PC-3 (cell line): Measurements from ENCODE around the gene RETN. TPM values are rescaled to one million over a fixed set of nuclear protein-coding genes. Genes with fewer than 3 reads are reported as not detected.

ENCODE experiments used
- ATAC-seq: fragments of 200-7000 bp; cut with Tn5 transposase; 2 replicates; pipeline ENCODE4 v1.9.1; 2020; ENCODE audit warnings: mild to moderate bottlenecking, moderate library complexity
- BruUV-seq: library from RNA; stranded (reverse); fragments of 400-500 nt; replicated peaks from 2 replicates; lab custom pipeline; 2021; lab: Mats Ljungman, UMichigan
- CTCF ChIA-PET: fragments of 300-600 bp; sonication (Branson Sonifier 250); formaldehyde crosslinking; loops from one replicate; lab custom pipeline; 2022; ENCODE audit warnings: antibody characterized with exemption; lab: Charles Lee
- POLR2A ChIA-PET: fragments of 300-600 bp; sonication (Branson Sonifier 250); formaldehyde crosslinking; loops from one replicate; lab custom pipeline; 2022; ENCODE audit warnings: antibody characterized with exemption; ENCODE audit not compliant: unreplicated experiment; lab: Charles Lee
- DNase-seq: peaks from one replicate; pipeline ENCODE4 v3.0.0-alpha.2; 2015
- H2AFZ ChIP-seq: fragments of 300-600 bp; sonication (generic); 2 replicates; pipeline ENCODE4 v1.6.0; 2016; ENCODE audit warnings: antibody characterized with exemption, low read length
- H3F3A ChIP-seq: fragments of 300-600 bp; sonication (generic); one replicate; pipeline ENCODE4 v1.6.0; 2017; ENCODE audit warnings: antibody characterized with exemption, low read length, control low read depth, mild to moderate bottlenecking; ENCODE audit not compliant: unreplicated experiment
- H3K27ac ChIP-seq: fragments of 300-600 bp; sonication (generic); 2 replicates; pipeline ENCODE4 v1.5.1; 2016; ENCODE audit warnings: mild to moderate bottlenecking, low read length
- H3K27me3 ChIP-seq: fragments of 300-600 bp; sonication (generic); 2 replicates; pipeline ENCODE4 v1.6.1; 2016; ENCODE audit warnings: low read length, mixed read lengths
- H3K36me3 ChIP-seq: fragments of 300-600 bp; sonication (generic); 2 replicates; pipeline ENCODE4 v1.6.1; 2016; ENCODE audit warnings: low read depth, mixed run types, low read length, mixed read lengths
- H3K4me1 ChIP-seq: fragments of 300-600 bp; sonication (generic); 2 replicates; pipeline ENCODE4 v1.5.1; 2016; ENCODE audit warnings: low read length; ENCODE audit not compliant: insufficient read depth
- H3K4me2 ChIP-seq: fragments of 300-600 bp; sonication (generic); 2 replicates; pipeline ENCODE4 v1.6.0; 2016; ENCODE audit warnings: low read length
- H3K4me3 ChIP-seq: fragments of 300-600 bp; sonication (generic); 2 replicates; pipeline ENCODE4 v1.5.1; 2016; ENCODE audit warnings: mild to moderate bottlenecking, low read length, mixed read lengths
- H3K79me2 ChIP-seq: fragments of 300-600 bp; sonication (generic); 2 replicates; pipeline ENCODE4 v1.6.1; 2017; ENCODE audit warnings: low read length, mixed read lengths
- H3K9ac ChIP-seq: fragments of 300-600 bp; sonication (generic); 2 replicates; pipeline ENCODE4 v1.6.0; 2016; ENCODE audit warnings: mild to moderate bottlenecking, low read length
- H3K9me2 ChIP-seq: fragments of 300-600 bp; sonication (generic); replicated peaks from 2 replicates; pipeline ENCODE4 v1.6.1; 2016; ENCODE audit warnings: mixed run types, low read length, mixed read lengths
- H3K9me3 ChIP-seq: fragments of 300-600 bp; sonication (generic); 2 replicates; pipeline ENCODE4 v1.6.1; 2016; ENCODE audit warnings: low read length, mixed read lengths
- H4K20me1 ChIP-seq: fragments of 300-600 bp; sonication (generic); 2 replicates; pipeline ENCODE4 v1.6.1; 2016; ENCODE audit warnings: low read length, mixed read lengths
- CTCF ChIP-seq: fragments of 300-600 bp; sonication (generic); conservative IDR thresholded peaks from 2 replicates; pipeline ENCODE4 v1.5.1; 2017; ENCODE audit warnings: antibody characterized with exemption, low read depth, mild to moderate bottlenecking, low read length
- EZH2 ChIP-seq: fragments of 300-600 bp; sonication (generic); IDR thresholded peaks from one replicate; pipeline ENCODE4 v1.6.1; 2017; ENCODE audit warnings: antibody characterized with exemption, mild to moderate bottlenecking, low read length; ENCODE audit not compliant: unreplicated experiment
- EZH2phosphoT487 ChIP-seq: fragments of 300-600 bp; sonication (generic); IDR thresholded peaks from 2 replicates; pipeline ENCODE4 v1.6.1; 2018; ENCODE audit warnings: mild to moderate bottlenecking, antibody characterized with exemption, low read length, borderline replicate concordance
- intact Hi-C: fragments of 100-400 bp; cut with micrococcal nuclease; formaldehyde crosslinking; loops from 2 replicates; pipeline ENCODE4 v1.9.0; 2023
- total RNA-seq: library from RNA; depleted of rRNA; stranded (reverse); fragments of >200 nt; gene quantifications from 2 replicates; pipeline ENCODE4 v1.2.3, GENCODE V29; 2014

RETN gene
- total RNA-seq, 1 experiment from 2014 or later: not detected

GRCh38 chr19:7652061-7652641, 16.7 kb upstream of the RETN start:
- Histone ChIP-seq H3K4me1 (peaks cover 3% of the 10 kb centered on the region; the same call in 1 of the 2 replicates), H3K79me2 (no peaks in the 10 kb centered on the region), H3K36me3 (0 out of 2 replicates have a peak, but pooled peaks cover 2% of the 10 kb centered on the region), H3K9ac (no peak overlapping the region), H3K9me2 (no peaks in the 10 kb centered on the region), H3F3A (no peaks in the 10 kb centered on the region), H3K9me3 (no peaks in the 10 kb centered on the region), H3K4me2 (peak overlapping the region; percentile 70), H4K20me1 (no peaks in the 10 kb centered on the region), H3K27me3 (no peaks in the 10 kb centered on the region), H3K27ac (no peak overlapping the region), H2AFZ (peak overlapping the region; percentile 60), H3K4me3 (peak overlapping the region; percentile 23; the same call in 1 of the 2 replicates)
- ATAC-seq (peak; percentile 78), DNase-seq (peak; percentile 95)
- no TSS peak for BruUV-seq
- POLR2A ChIA-PET: interaction anchor here (0.6 kb wide), 1 partner anchor 146 kb away, joined by 8 read pairs; no protein-coding TSS in a partner anchor
- TF ChIP-seq EZH2phosphoT487: no peak
- TF ChIP-seq CTCF: peak; percentile 97
- intact Hi-C loops: loop anchor here (1.0 kb wide), 2 partner anchors 28 to 147 kb away; partner anchors contain the start of gene TRAPPC5
- CTCF ChIA-PET: interaction anchor here (0.5 to 1.7 kb wide), 5 partner anchors 11 to 104 kb away, joined by 3 to 11 read pairs (median 4); partner anchors contain the start of gene TRAPPC5

GRCh38 chr19:7654401-7654800, 14.4 kb upstream of the RETN start:
- BruUV-seq: no TSS peak
- Histone ChIP-seq H3F3A (no peaks in the 10 kb centered on the region), H3K79me2 (no peaks in the 10 kb centered on the region), H3K9me2 (no peaks in the 10 kb centered on the region), H3K9me3 (no peaks in the 10 kb centered on the region), H2AFZ (no peak overlapping the region), H3K27ac (no peak overlapping the region), H3K4me3 (no peak overlapping the region), H3K9ac (no peak overlapping the region), H3K27me3 (no peaks in the 10 kb centered on the region), H4K20me1 (no peaks in the 10 kb centered on the region), H3K4me2 (no peak overlapping the region), H3K36me3 (no peaks in the 10 kb centered on the region), H3K4me1 (peaks cover 3% of the 10 kb centered on the region; the same call in 1 of the 2 replicates)
- ChIA-PET CTCF (no interaction called here), POLR2A (interaction anchor here (0.5 kb wide), 1 partner anchor 128 kb away, joined by 3 read pairs; no protein-coding TSS in a partner anchor)
- intact Hi-C loops: no loop called here
- no peak for DNase-seq
- ATAC-seq: no peak
- TF ChIP-seq EZH2: no peak
- no peak for TF ChIP-seq CTCF
- TF ChIP-seq EZH2phosphoT487: no peak

GRCh38 chr19:7655581-7655980, 13.3 kb upstream of the RETN start:
- ChIA-PET POLR2A (no interaction called here), CTCF (no interaction called here)
- H3K9me2 ChIP-seq: no peaks in the 10 kb centered on the region
- no peaks in the 10 kb centered on the region for H3K36me3 ChIP-seq
- H2AFZ ChIP-seq: no peak overlapping the region
- no peak overlapping the region for H3K27ac ChIP-seq
- intact Hi-C loops: no loop called here
- BruUV-seq: no TSS peak
- DNase-seq (no peak), ATAC-seq (no peak)
- H3K27me3 ChIP-seq: no peaks in the 10 kb centered on the region
- no peaks in the 10 kb centered on the region for H3F3A ChIP-seq
- peaks cover 3% of the 10 kb centered on the region; the same call in 1 of the 2 replicates for H3K4me1 ChIP-seq
- H3K9me3 ChIP-seq: no peaks in the 10 kb centered on the region
- H3K4me2 ChIP-seq: no peak overlapping the region
- H3K79me2 ChIP-seq: no peaks in the 10 kb centered on the region
- no peaks in the 10 kb centered on the region for H4K20me1 ChIP-seq
- TF ChIP-seq EZH2 (no peak), CTCF (no peak)
- H3K9ac ChIP-seq: no peak overlapping the region
- H3K4me3 ChIP-seq: no peak overlapping the region
